OCI-LY3 (cell line): ENCODE results near the gene SH3TC2.

ENCODE experiments used
- H2AFZ ChIP-seq: fragments of 200-600, 300-600 bp; shearing (Covaris generic); 2 replicates; pipeline ENCODE4 v1.6.0; 2014; ENCODE audit warnings: antibody characterized with exemption, low read depth, low read length
- H3K27ac ChIP-seq: fragments of 200-600, 300-600 bp; sonication (generic); 2 replicates; pipeline ENCODE4 v1.5.1; 2014; ENCODE audit warnings: mild to moderate bottlenecking, low read length, moderate library complexity, mixed read lengths
- H3K27me3 ChIP-seq: fragments of 200-600, 300-600 bp; sonication (generic); 2 replicates; pipeline ENCODE4 v1.6.1; 2014; ENCODE audit warnings: low read depth, low read length, mixed read lengths
- H3K36me3 ChIP-seq: fragments of 200-600, 300-600 bp; sonication (generic); replicated peaks from 2 replicates; pipeline ENCODE3; 2014; ENCODE audit warnings: low read depth, low read length, mixed read lengths
- H3K4me1 ChIP-seq: fragments of 300-600, 200-600 bp; sonication (generic); 2 replicates; pipeline ENCODE4 v1.6.1; 2014; ENCODE audit warnings: low read length, mixed read lengths
- H3K4me2 ChIP-seq: fragments of 200-600, 300-600 bp; sonication (generic); 2 replicates; pipeline ENCODE4 v1.6.1; 2014; ENCODE audit warnings: low read length, mixed read lengths
- H3K4me3 ChIP-seq: fragments of 300-600, 200-600 bp; sonication (generic); 2 replicates; pipeline ENCODE4 v1.5.1; 2014; ENCODE audit warnings: antibody characterized with exemption, mild to moderate bottlenecking, low read length, moderate library complexity
- H3K79me2 ChIP-seq: fragments of 300-600, 200-600 bp; shearing (Covaris generic); 2 replicates; pipeline ENCODE4 v1.6.1; 2014; ENCODE audit warnings: mild to moderate bottlenecking, low read length, mixed read lengths
- H3K9ac ChIP-seq: fragments of 300-600, 200-600 bp; shearing (Covaris generic); 2 replicates; pipeline ENCODE4 v1.6.0; 2014; ENCODE audit warnings: mild to moderate bottlenecking, low read length, moderate library complexity
- H3K9me3 ChIP-seq: fragments of 200-600, 300-600 bp; shearing (Covaris generic); 2 replicates; pipeline ENCODE4 v1.6.1; 2014; ENCODE audit warnings: low read length, mixed read lengths; ENCODE audit not compliant: insufficient read depth
- H4K20me1 ChIP-seq: fragments of 200-600, 300-600 bp; sonication (generic); 2 replicates; pipeline ENCODE4 v1.6.1; 2016; ENCODE audit warnings: low read length, mixed read lengths; ENCODE audit not compliant: insufficient read depth
- EZH2phosphoT487 ChIP-seq: fragments of 200-600 bp; shearing (Covaris generic); IDR thresholded peaks from 2 replicates; pipeline ENCODE4 v1.6.1; 2018; ENCODE audit warnings: antibody characterized with exemption, mixed run types, low read depth
- TF ChIP-seq, protein P1 (sequence below): fragments of 200-600, 300-600 bp; sonication (generic); IDR thresholded peaks from 2 replicates; pipeline ENCODE4 v1.5.1; 2014; ENCODE audit warnings: antibody characterized with exemption, low read length, low read depth

The SH3TC2 gene

DNA sequence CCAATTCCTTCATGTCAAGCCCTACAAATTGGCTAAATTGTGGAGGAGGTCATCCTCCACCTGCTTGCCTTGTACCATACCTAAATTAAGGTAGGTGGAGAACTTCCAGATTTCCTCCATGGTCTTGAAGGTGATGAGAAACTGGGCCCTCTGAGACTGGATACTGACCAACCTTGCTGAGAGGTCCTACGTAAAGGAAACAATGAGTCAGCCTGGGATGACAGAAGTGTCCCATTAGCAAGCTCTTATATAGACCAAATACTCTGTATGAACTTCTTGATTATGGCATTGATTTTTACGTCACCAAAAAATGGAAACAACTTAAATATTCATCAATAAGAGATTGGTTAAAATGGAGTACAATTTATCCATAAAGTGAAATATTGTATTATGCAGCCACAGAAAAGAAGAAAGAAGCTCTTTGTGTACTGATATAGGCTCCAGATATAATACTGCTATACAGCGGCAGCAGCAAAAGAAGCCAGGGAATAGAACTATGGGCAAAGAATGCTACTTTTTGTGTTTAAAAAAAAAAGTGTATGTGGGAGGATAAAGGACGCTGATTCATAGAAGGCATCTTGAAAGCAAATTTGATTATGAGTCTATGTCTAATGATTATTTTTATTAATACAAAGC lies 18.3 kb downstream of the SH3TC2 start:
- H3K4me1 ChIP-seq = no peaks in the 10 kb centered on the region
- no peaks in the 10 kb centered on the region; the same call in 1 of the 2 replicates for H3K27me3 ChIP-seq
- H4K20me1 ChIP-seq = no peaks in the 10 kb centered on the region
- H3K36me3 ChIP-seq = no peaks in the 10 kb centered on the region
- no peak overlapping the region for H3K4me3 ChIP-seq
- H3K9ac ChIP-seq = no peak overlapping the region
- no peaks in the 10 kb centered on the region for H3K9me3 ChIP-seq
- H3K79me2 ChIP-seq = no peaks in the 10 kb centered on the region
- TF ChIP-seq EZH2phosphoT487 = no peak
- TF ChIP-seq, protein P1, sequence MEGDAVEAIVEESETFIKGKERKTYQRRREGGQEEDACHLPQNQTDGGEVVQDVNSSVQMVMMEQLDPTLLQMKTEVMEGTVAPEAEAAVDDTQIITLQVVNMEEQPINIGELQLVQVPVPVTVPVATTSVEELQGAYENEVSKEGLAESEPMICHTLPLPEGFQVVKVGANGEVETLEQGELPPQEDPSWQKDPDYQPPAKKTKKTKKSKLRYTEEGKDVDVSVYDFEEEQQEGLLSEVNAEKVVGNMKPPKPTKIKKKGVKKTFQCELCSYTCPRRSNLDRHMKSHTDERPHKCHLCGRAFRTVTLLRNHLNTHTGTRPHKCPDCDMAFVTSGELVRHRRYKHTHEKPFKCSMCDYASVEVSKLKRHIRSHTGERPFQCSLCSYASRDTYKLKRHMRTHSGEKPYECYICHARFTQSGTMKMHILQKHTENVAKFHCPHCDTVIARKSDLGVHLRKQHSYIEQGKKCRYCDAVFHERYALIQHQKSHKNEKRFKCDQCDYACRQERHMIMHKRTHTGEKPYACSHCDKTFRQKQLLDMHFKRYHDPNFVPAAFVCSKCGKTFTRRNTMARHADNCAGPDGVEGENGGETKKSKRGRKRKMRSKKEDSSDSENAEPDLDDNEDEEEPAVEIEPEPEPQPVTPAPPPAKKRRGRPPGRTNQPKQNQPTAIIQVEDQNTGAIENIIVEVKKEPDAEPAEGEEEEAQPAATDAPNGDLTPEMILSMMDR = no peak
- H3K4me2 ChIP-seq = no peak overlapping the region
- H2AFZ ChIP-seq = no peak overlapping the region
- H3K27ac ChIP-seq = no peak overlapping the region

DNA sequence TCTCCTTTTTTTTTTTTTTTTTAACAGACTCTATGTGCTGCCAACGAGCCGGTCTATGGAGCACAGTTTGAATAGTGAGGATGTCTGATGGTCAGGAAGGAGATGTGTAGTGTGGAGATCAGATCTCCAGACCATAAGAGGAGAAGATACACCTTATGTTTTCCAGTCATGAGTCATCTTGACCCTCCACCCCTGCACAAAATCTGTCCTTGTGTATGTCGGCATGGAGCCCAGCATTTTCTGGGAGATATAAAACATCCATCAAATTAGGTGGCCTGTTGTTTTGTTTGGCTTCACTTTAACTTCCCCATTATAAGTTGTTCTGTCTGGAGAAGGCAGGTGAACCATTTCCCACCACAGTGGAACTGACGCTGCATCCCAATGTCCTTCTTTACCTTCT lies 19.2 kb downstream of the SH3TC2 start:
- Histone ChIP-seq H3K27me3 (no peaks in the 10 kb centered on the region; the same call in 1 of the 2 replicates), H3K36me3 (no peaks in the 10 kb centered on the region), H3K9me3 (no peaks in the 10 kb centered on the region), H3K27ac (no peak overlapping the region), H2AFZ (no peak overlapping the region), H3K4me3 (no peak overlapping the region), H3K79me2 (no peaks in the 10 kb centered on the region), H4K20me1 (no peaks in the 10 kb centered on the region), H3K9ac (no peak overlapping the region), H3K4me2 (no peak overlapping the region), H3K4me1 (no peaks in the 10 kb centered on the region)
- TF ChIP-seq, protein P1 = no peak

DNA sequence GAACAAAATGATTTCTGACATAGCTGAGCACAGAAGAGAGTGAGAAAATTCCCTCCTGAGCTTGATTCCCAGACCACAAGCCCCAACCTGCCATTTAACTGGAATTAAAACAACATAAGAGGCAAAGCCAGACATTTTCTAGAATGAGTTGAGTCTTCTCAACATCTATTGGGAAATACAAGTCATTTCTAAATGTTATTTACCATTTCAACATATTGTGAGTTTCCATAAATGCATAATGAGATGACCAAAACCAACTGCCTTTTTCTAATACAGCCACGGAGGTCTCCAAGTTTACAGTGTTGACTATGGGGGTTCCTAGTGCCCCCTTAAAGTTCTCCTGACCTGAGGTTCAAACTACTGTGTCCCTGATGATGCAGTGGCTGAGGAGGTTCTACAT lies 20.0 kb downstream of the SH3TC2 start:
- H3K79me2 ChIP-seq = no peaks in the 10 kb centered on the region
- H3K9me3 ChIP-seq = no peaks in the 10 kb centered on the region
- TF ChIP-seq EZH2phosphoT487 = no peak
- TF ChIP-seq, protein P1 = no peak
- no peak overlapping the region for H3K4me3 ChIP-seq
- H3K27me3 ChIP-seq = no peaks in the 10 kb centered on the region; the same call in 1 of the 2 replicates
- H2AFZ ChIP-seq = no peak overlapping the region
- no peaks in the 10 kb centered on the region for H4K20me1 ChIP-seq
- no peaks in the 10 kb centered on the region for H3K4me1 ChIP-seq
- no peak overlapping the region for H3K27ac ChIP-seq
- H3K9ac ChIP-seq = no peak overlapping the region
- H3K4me2 ChIP-seq = no peak overlapping the region
- H3K36me3 ChIP-seq = no peaks in the 10 kb centered on the region

DNA sequence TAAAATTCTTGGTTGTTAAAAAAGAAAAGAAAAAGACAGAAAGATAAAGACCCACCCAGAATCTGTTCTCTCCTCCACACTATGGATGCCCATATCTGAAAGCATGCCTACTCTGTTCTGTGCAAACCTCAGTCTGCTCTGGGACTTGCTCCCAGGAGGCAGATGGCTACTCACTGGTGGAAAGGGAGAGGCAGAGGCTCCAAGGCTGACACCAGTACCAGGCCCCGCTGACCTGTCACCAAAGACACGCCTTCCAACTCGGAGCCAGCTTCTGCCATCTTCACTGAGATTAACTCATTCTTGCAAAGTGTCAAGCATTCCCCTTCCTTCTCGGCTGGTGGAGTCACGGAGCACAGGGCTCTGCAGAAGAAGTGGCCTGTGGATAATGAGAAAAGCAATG lies 21.6 kb downstream of the SH3TC2 start:
- H2AFZ ChIP-seq = no peak overlapping the region
- H3K9me3 ChIP-seq = no peaks in the 10 kb centered on the region
- no peaks in the 10 kb centered on the region for H3K36me3 ChIP-seq
- H3K27ac ChIP-seq = no peak overlapping the region
- no peaks in the 10 kb centered on the region for H3K79me2 ChIP-seq
- no peak overlapping the region for H3K9ac ChIP-seq
- H3K4me2 ChIP-seq = no peak overlapping the region
- no peak overlapping the region for H3K4me3 ChIP-seq
- H3K4me1 ChIP-seq = no peaks in the 10 kb centered on the region
- H3K27me3 ChIP-seq = no peaks in the 10 kb centered on the region; the same call in 1 of the 2 replicates
- no peaks in the 10 kb centered on the region for H4K20me1 ChIP-seq
- no peak for TF ChIP-seq EZH2phosphoT487
- TF ChIP-seq, protein P1 = no peak
